Osteoblast (primary cell): ENCODE results near the gene RNF144A. TPM values are rescaled to one million over a fixed set of nuclear protein-coding genes. Genes with fewer than 3 reads are reported as not detected.

Experiments used
- DNase-seq: peaks from one replicate; pipeline ENCODE4 v3.0.0; 2011; ENCODE audit warnings: low spot score, mixed read lengths; ENCODE audit not compliant: insufficient read length; ENCODE audit errors: missing footprints
- H2AFZ ChIP-seq: 2 replicates; pipeline ENCODE4 v1.6.0; 2011; ENCODE audit warnings: mild to moderate bottlenecking, low read length
- H3K27ac ChIP-seq: 2 replicates; pipeline ENCODE4 v1.5.1; 2011; ENCODE audit warnings: mild to moderate bottlenecking, low read depth, low read length, moderate library complexity
- H3K27me3 ChIP-seq: 2 replicates; pipeline ENCODE4 v1.6.0; 2012; ENCODE audit warnings: mild to moderate bottlenecking, control low read depth, inconsistent platforms, low read length, moderate library complexity; ENCODE audit not compliant: insufficient read depth
- H3K36me3 ChIP-seq: 2 replicates; pipeline ENCODE4 v1.5.1; 2011; ENCODE audit warnings: mild to moderate bottlenecking, low read length, control low read depth, moderate library complexity; ENCODE audit not compliant: insufficient read depth
- H3K4me1 ChIP-seq: 2 replicates; pipeline ENCODE4 v1.5.1; 2011; ENCODE audit warnings: mild to moderate bottlenecking, low read length, control low read depth, moderate library complexity; ENCODE audit not compliant: insufficient read depth
- H3K4me2 ChIP-seq: 2 replicates; pipeline ENCODE4 v1.6.0; 2011; ENCODE audit warnings: mild to moderate bottlenecking, low read length; ENCODE audit not compliant: insufficient read depth
- H3K4me3 ChIP-seq: fragments of 200-600 bp; sonication (generic); 3 replicates; pipeline ENCODE4 v1.5.1; 2012; ENCODE audit warnings: mild to moderate bottlenecking, low read length, inconsistent platforms; ENCODE audit not compliant: insufficient read depth
- H3K79me2 ChIP-seq: 2 replicates; pipeline ENCODE4 v1.6.0; 2012; ENCODE audit warnings: mild to moderate bottlenecking, low read length, control low read depth, inconsistent platforms; ENCODE audit not compliant: insufficient read depth
- H3K9me3 ChIP-seq: 2 replicates; pipeline ENCODE4 v1.5.1; 2011; ENCODE audit warnings: low read depth, low read length, control low read depth
- H4K20me1 ChIP-seq: 2 replicates; pipeline ENCODE4 v1.6.0; 2012; ENCODE audit warnings: mild to moderate bottlenecking, low read length, control low read depth; ENCODE audit not compliant: insufficient read depth
- CTCF ChIP-seq: IDR thresholded peaks from 2 replicates; pipeline ENCODE4 v1.5.1; 2011; ENCODE audit warnings: mild to moderate bottlenecking, low read depth, low read length, moderate library complexity; ENCODE audit errors: extremely low read depth
- total RNA-seq: library from RNA; depleted of rRNA; stranded (reverse); fragments of >200 nt; gene quantifications from 2 replicates; pipeline ENCODE4 v1.2.3, GENCODE V29; 2012

Gene RNF144A
- total RNA-seq, 1 donor = 15.9 TPM

- Histone ChIP-seq H3K9me3 (no peaks in the 10 kb centered on the region), H3K4me3 (no peak overlapping the region), H3K36me3 (no peaks in the 10 kb centered on the region), H3K27ac (no peak overlapping the region), H3K27me3 (no peaks in the 10 kb centered on the region), H2AFZ (no peak overlapping the region), H3K4me1 (no peaks in the 10 kb centered on the region), H3K79me2 (no peaks in the 10 kb centered on the region), H4K20me1 (no peaks in the 10 kb centered on the region), H3K4me2 (no peak overlapping the region)
- no peak for DNase-seq
- no peak for TF ChIP-seq CTCF
These were observed 144.2 kb downstream of the RNF144A start for GRCh38 chr2:7061450-7061789.

- DNase-seq = no peak
- H3K9me3 ChIP-seq = no peaks in the 10 kb centered on the region
- H3K27ac ChIP-seq = no peak overlapping the region
- no peaks in the 10 kb centered on the region for H3K79me2 ChIP-seq
- no peaks in the 10 kb centered on the region for H4K20me1 ChIP-seq
- no peak overlapping the region for H3K4me3 ChIP-seq
- no peak overlapping the region for H3K4me2 ChIP-seq
- H2AFZ ChIP-seq = no peak overlapping the region
- no peaks in the 10 kb centered on the region for H3K36me3 ChIP-seq
- H3K27me3 ChIP-seq = no peaks in the 10 kb centered on the region
- TF ChIP-seq CTCF = no peak
- no peaks in the 10 kb centered on the region for H3K4me1 ChIP-seq
These were observed 144.7 kb downstream of the RNF144A start for GRCh38 chr2:7061921-7062320.

GRCh38 chr2:7063789-7064188 is 146.6 kb downstream of the RNF144A start:
- no peaks in the 10 kb centered on the region for H3K79me2 ChIP-seq
- no peaks in the 10 kb centered on the region for H3K9me3 ChIP-seq
- no peaks in the 10 kb centered on the region for H3K27me3 ChIP-seq
- no peaks in the 10 kb centered on the region for H4K20me1 ChIP-seq
- no peak overlapping the region for H3K4me3 ChIP-seq
- H3K27ac ChIP-seq = no peak overlapping the region
- H2AFZ ChIP-seq = no peak overlapping the region
- DNase-seq = no peak
- no peaks in the 10 kb centered on the region for H3K4me1 ChIP-seq
- H3K4me2 ChIP-seq = no peak overlapping the region
- no peaks in the 10 kb centered on the region for H3K36me3 ChIP-seq
- no peak for TF ChIP-seq CTCF

GRCh38 chr2:7068457-7068856 is 151.2 kb downstream of the RNF144A start:
- no peaks in the 10 kb centered on the region for H3K36me3 ChIP-seq
- no peak overlapping the region for H2AFZ ChIP-seq
- no peaks in the 10 kb centered on the region for H3K9me3 ChIP-seq
- no peaks in the 10 kb centered on the region for H3K4me1 ChIP-seq
- no peak for TF ChIP-seq CTCF
- H3K27ac ChIP-seq = no peak overlapping the region
- no peaks in the 10 kb centered on the region for H3K79me2 ChIP-seq
- H4K20me1 ChIP-seq = no peaks in the 10 kb centered on the region
- no peak overlapping the region for H3K4me3 ChIP-seq
- no peak for DNase-seq
- no peak overlapping the region for H3K4me2 ChIP-seq
- no peaks in the 10 kb centered on the region for H3K27me3 ChIP-seq
